Breast epithelium (tissue), 4 donors: Measurements from ENCODE around the gene HMGB3. TPM values are rescaled to one million over a fixed set of nuclear protein-coding genes. Genes with fewer than 3 reads are reported as not detected.

Experiments
- DNase-seq, 2 donors: peaks; one replicate each; pipeline ENCODE4 v3.0.0-alpha.2; 2019; ENCODE audit warnings: low spot score in 2 of 2
- H3K27ac ChIP-seq, 2 donors: fragments of 200-600 bp; sonication (generic) in 1 of 2; one replicate each; pipeline ENCODE4 v1.5.1; 2016 to 2019; ENCODE audit warnings: mild to moderate bottlenecking in 1 of 2
- H3K27me3 ChIP-seq, 2 donors: fragments of 200-600 bp; sonication (generic) in 1 of 2; one replicate each; pipeline versions ENCODE4 v1.5.1 to v1.6.0; 2017 to 2019; ENCODE audit warnings: control low read depth in 1 of 2, mild to moderate bottlenecking in 1 of 2
- H3K36me3 ChIP-seq: fragments of 200-600 bp; one replicate; pipeline ENCODE4 v1.5.1; 2019
- H3K4me1 ChIP-seq, 2 donors: fragments of 200-600 bp; sonication (generic); one replicate each; pipeline ENCODE4 v1.5.1; 2016 to 2019; ENCODE audit warnings: control low read depth in 1 of 2
- H3K4me3 ChIP-seq, 3 donors: fragments of 200-600 bp; sonication (generic); 1 replicate in 2 of 3; 2 replicates in 1 of 3; pipeline ENCODE4 v1.5.1; 2016 to 2019; ENCODE audit warnings: mild to moderate bottlenecking in 3 of 3, moderate library complexity in 2 of 3
- H3K9me3 ChIP-seq, 2 donors: fragments of 200-600 bp; sonication (generic) in 1 of 2; one replicate each; pipeline ENCODE4 v1.5.1; 2016 to 2019; ENCODE audit warnings: control low read depth in 1 of 2
- CTCF ChIP-seq, 3 donors: fragments of 450-650 bp; IDR thresholded peaks; one replicate each; pipeline ENCODE4 v1.5.1; 2016 to 2017; ENCODE audit warnings: antibody characterized with exemption in 3 of 3, mild to moderate bottlenecking in 3 of 3, moderate library complexity in 3 of 3
- POLR2A ChIP-seq: fragments of 450-650 bp; IDR thresholded peaks from one replicate; pipeline ENCODE4 v1.6.1; 2016; ENCODE audit warnings: antibody characterized with exemption, mild to moderate bottlenecking, moderate library complexity
- POLR2AphosphoS5 ChIP-seq, 3 donors: sonication (generic); formaldehyde crosslinking; IDR thresholded peaks; one replicate each; pipeline ENCODE4 v1.6.1; 2017; ENCODE audit warnings: antibody characterized with exemption in 3 of 3
- intact Hi-C: fragments of 100-400 bp; cut with DNase I; formaldehyde crosslinking; loops from one replicate; pipeline ENCODE4 v1.15.1; 2023; ENCODE audit warnings: low total_unique reads
- total RNA-seq, 3 donors: library from RNA; depleted of rRNA; stranded (reverse); fragments of >200 nt; gene quantifications; one replicate each; pipeline ENCODE4 v1.1.0, GENCODE V29; 2016

HMGB3 gene
- total RNA-seq, 3 donors from 2014 or later: 2.5 to 6.2 (median 2.7) TPM

- H3K36me3 ChIP-seq: no peaks in the 10 kb centered on the region
- no peak overlapping the region for H3K4me3 ChIP-seq
- H3K27me3 ChIP-seq: peaks cover 0 to 6% of the 10 kb centered on the region in 2 donors
- no peaks in the 10 kb centered on the region for H3K4me1 ChIP-seq
- no peak for TF ChIP-seq POLR2AphosphoS5 (IDR thresholded peaks at IDR 0.05)
- TF ChIP-seq CTCF (IDR thresholded peaks at IDR 0.05): no peak
- TF ChIP-seq POLR2A: no peak
- no peaks in the 10 kb centered on the region for H3K9me3 ChIP-seq
- DNase-seq: no peak
- intact Hi-C loops: no loop called here
- H3K27ac ChIP-seq: no peak overlapping the region
Measured at GRCh38 chrX:151019856-151020255, 36.7 kb downstream of the HMGB3 start.

- TF ChIP-seq CTCF (IDR thresholded peaks at IDR 0.05) (no peak), POLR2AphosphoS5 (IDR thresholded peaks at IDR 0.05) (no peak), POLR2A (no peak)
- intact Hi-C loops: no loop called here
- H3K27me3 ChIP-seq: peaks cover 0 to 39% of the 10 kb centered on the region in 2 donors
- DNase-seq: no peak
- no peaks in the 10 kb centered on the region for H3K36me3 ChIP-seq
- H3K27ac ChIP-seq: no peak overlapping the region
- no peak overlapping the region for H3K4me3 ChIP-seq
- no peaks in the 10 kb centered on the region for H3K4me1 ChIP-seq
- H3K9me3 ChIP-seq: no peaks in the 10 kb centered on the region
Measured at GRCh38 chrX:151030845-151031244, 47.7 kb downstream of the HMGB3 start.

GRCh38 chrX:151031391-151031975 lies 48.3 kb downstream of the HMGB3 start:
- no peak for TF ChIP-seq CTCF (IDR thresholded peaks at IDR 0.05)
- no peak for TF ChIP-seq POLR2AphosphoS5 (IDR thresholded peaks at IDR 0.05)
- no peak for TF ChIP-seq POLR2A
- no peak overlapping the region for H3K4me3 ChIP-seq
- H3K36me3 ChIP-seq: no peaks in the 10 kb centered on the region
- H3K4me1 ChIP-seq: no peaks in the 10 kb centered on the region
- intact Hi-C loops: no loop called here
- no peak overlapping the region for H3K27ac ChIP-seq
- peaks cover 0 to 37% of the 10 kb centered on the region in 2 donors for H3K27me3 ChIP-seq
- no peak for DNase-seq
- H3K9me3 ChIP-seq: no peaks in the 10 kb centered on the region

- TF ChIP-seq CTCF (IDR thresholded peaks at IDR 0.05) (no peak), POLR2AphosphoS5 (IDR thresholded peaks at IDR 0.05) (no peak), POLR2A (no peak)
- H3K4me3 ChIP-seq: no peak overlapping the region
- intact Hi-C loops: no loop called here
- H3K27me3 ChIP-seq: peaks cover 0 to 27% of the 10 kb centered on the region in 2 donors
- DNase-seq: no peak
- H3K4me1 ChIP-seq: no peaks in the 10 kb centered on the region
- no peak overlapping the region for H3K27ac ChIP-seq
- H3K9me3 ChIP-seq: peaks cover 5 to 6% of the 10 kb centered on the region in 2 donors
- H3K36me3 ChIP-seq: no peaks in the 10 kb centered on the region
Measured at GRCh38 chrX:151039351-151039750, 56.2 kb downstream of the HMGB3 start.

Other genes with a start within 250 kb of the HMGB3 start
- 10 to 100 TPM; 28.1 to 81.4 (median 32.1) TPM for gene CD99L2, start 84.7 kb upstream of the HMGB3 start, total RNA-seq
- under 1 TPM in 1 of 3 donors, not detected in 2; 0.15 TPM for gene GPR50, start 193.2 kb downstream of the HMGB3 start, total RNA-seq